Neural progenitor cell (in vitro differentiated cells): ENCODE measurements around the gene TMEM198.

Source experiments
- EZH2 ChIP-seq: fragments of 200-600 bp; sonication (generic); IDR thresholded peaks from 2 replicates; pipeline ENCODE4 v1.6.1; 2017; ENCODE audit warnings: antibody characterized with exemption, mild to moderate bottlenecking, moderate library complexity
- TF ChIP-seq, protein P1 (sequence below): fragments of 200-600 bp; sonication (generic); IDR thresholded peaks from 2 replicates; pipeline ENCODE4 v1.5.1; 2017; ENCODE audit warnings: antibody characterized with exemption, mild to moderate bottlenecking

DNA sequence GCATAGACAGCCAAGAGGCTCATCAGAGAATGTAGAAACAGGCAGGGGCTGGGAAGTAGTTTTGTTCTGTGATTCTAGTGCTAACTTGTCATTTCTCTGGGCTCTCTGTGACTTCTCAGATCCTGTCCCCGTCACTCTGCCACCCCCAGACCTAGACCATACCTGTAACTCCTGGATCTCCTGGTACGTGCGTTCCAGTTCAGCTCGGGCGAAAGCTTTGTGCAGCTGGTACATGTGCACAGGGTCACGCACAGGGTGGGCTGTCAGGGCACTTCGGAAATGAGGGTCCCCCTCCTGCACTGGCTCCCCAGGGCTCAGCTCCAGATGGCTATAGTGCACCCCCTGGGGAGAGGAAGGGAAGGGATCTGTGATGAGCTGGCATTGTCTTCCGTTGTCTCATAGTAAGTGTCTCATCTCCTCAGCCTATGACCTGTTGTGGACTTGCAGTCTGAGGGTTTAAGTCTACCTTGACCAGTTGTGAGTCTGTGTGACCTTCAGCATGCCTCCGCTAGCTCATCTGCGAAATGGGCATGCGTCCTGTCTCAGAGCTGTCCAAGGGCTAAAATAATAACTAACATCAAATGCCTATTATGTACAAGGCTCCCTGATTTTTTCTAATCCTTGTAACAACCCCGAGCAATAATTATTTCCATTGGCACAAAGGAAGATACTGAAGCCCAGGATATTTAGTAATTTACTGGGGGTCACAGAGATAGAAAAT is 2.9 kb upstream of the TMEM198 start:
- TF ChIP-seq, protein P1, sequence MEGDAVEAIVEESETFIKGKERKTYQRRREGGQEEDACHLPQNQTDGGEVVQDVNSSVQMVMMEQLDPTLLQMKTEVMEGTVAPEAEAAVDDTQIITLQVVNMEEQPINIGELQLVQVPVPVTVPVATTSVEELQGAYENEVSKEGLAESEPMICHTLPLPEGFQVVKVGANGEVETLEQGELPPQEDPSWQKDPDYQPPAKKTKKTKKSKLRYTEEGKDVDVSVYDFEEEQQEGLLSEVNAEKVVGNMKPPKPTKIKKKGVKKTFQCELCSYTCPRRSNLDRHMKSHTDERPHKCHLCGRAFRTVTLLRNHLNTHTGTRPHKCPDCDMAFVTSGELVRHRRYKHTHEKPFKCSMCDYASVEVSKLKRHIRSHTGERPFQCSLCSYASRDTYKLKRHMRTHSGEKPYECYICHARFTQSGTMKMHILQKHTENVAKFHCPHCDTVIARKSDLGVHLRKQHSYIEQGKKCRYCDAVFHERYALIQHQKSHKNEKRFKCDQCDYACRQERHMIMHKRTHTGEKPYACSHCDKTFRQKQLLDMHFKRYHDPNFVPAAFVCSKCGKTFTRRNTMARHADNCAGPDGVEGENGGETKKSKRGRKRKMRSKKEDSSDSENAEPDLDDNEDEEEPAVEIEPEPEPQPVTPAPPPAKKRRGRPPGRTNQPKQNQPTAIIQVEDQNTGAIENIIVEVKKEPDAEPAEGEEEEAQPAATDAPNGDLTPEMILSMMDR: no peak
- no peak for TF ChIP-seq EZH2
